ENCODE measurements around the gene SIRPA. TPM values are rescaled to one million over a fixed set of nuclear protein-coding genes. Genes with fewer than 3 reads are reported as not detected.

SIRPA gene
- total and polyA plus RNA-seq, 3 experiments from 2014 or later: 0.53 to 0.66 TPM; not detected in 1

GRCh38 chr20:1893721-1894470 is 1.3 kb upstream of the SIRPA start:
- no peaks in the 10 kb centered on the region for H3K9me3 ChIP-seq (ENCODE audit: low read length)
- H3K27ac Mint-ChIP-seq: no peak overlapping the region
- no peaks in the 10 kb centered on the region for H3K36me3 Mint-ChIP-seq
- H3K27ac ChIP-seq (ENCODE audit: low read depth, low read length): no peak overlapping the region
- peaks cover 13% of the 10 kb centered on the region for H3K27me3 ChIP-seq (ENCODE audit: insufficient read depth, low read length, poor library complexity, severe bottlenecking)
- H3K9me3 Mint-ChIP-seq: no peaks in the 10 kb centered on the region
- peaks cover 42 to 66% of the 10 kb centered on the region in 2 donors for H3K27me3 Mint-ChIP-seq
- ChIA-PET CTCF (no interaction called here), POLR2A (no interaction called here)
- H3K36me3 ChIP-seq (ENCODE audit: insufficient read depth, low read length): no peaks in the 10 kb centered on the region
- no peak overlapping the region for H3K4me3 ChIP-seq (ENCODE audit: low read length)
- H3K4me3 Mint-ChIP-seq: peak overlapping the region in 3 of 7 donors; percentile 11 to 45 (median 28)
- H3K4me1 Mint-ChIP-seq: peaks cover 0 to 9% (median 0%) of the 10 kb centered on the region in 3 donors
- H3K4me1 ChIP-seq (ENCODE audit: insufficient read depth, low read length): no peaks in the 10 kb centered on the region
- DNase-seq: no peak

- Mint-ChIP-seq H3K27ac (no peak overlapping the region), H3K4me1 (peaks cover 0 to 9% (median 0%) of the 10 kb centered on the region in 3 donors), H3K27me3 (peaks cover 44 to 71% of the 10 kb centered on the region in 2 donors), H3K4me3 (no peak overlapping the region), H3K9me3 (no peaks in the 10 kb centered on the region), H3K36me3 (no peaks in the 10 kb centered on the region)
- no peaks in the 10 kb centered on the region for H3K9me3 ChIP-seq (ENCODE audit: low read length)
- H3K4me1 ChIP-seq (ENCODE audit: insufficient read depth, low read length): no peaks in the 10 kb centered on the region
- POLR2A ChIA-PET: no interaction called here
- DNase-seq: no peak
- H3K36me3 ChIP-seq (ENCODE audit: insufficient read depth, low read length): no peaks in the 10 kb centered on the region
- peaks cover 13% of the 10 kb centered on the region for H3K27me3 ChIP-seq (ENCODE audit: insufficient read depth, low read length, poor library complexity, severe bottlenecking)
- CTCF ChIA-PET: no interaction called here
- H3K4me3 ChIP-seq (ENCODE audit: low read length): no peak overlapping the region
- no peak overlapping the region for H3K27ac ChIP-seq (ENCODE audit: low read depth, low read length)
These were observed 696 bp upstream of the SIRPA start for GRCh38 chr20:1894471-1894950.

GRCh38 chr20:1895674-1896483 is 672 bp downstream of the SIRPA start:
- H3K27me3 Mint-ChIP-seq: peaks cover 39 to 66% of the 10 kb centered on the region in 2 donors
- no peak for DNase-seq
- H3K9me3 ChIP-seq (ENCODE audit: low read length): no peaks in the 10 kb centered on the region
- POLR2A ChIA-PET: no interaction called here
- peaks cover 13% of the 10 kb centered on the region for H3K27me3 ChIP-seq (ENCODE audit: insufficient read depth, low read length, poor library complexity, severe bottlenecking)
- no peaks in the 10 kb centered on the region for H3K36me3 ChIP-seq (ENCODE audit: insufficient read depth, low read length)
- peak overlapping the region in 1 of 8 donors; percentile 31 for H3K27ac Mint-ChIP-seq
- H3K27ac ChIP-seq (ENCODE audit: low read depth, low read length): peak overlapping the region; percentile 43
- no peak overlapping the region for H3K4me3 ChIP-seq (ENCODE audit: low read length)
- no peaks in the 10 kb centered on the region for H3K9me3 Mint-ChIP-seq
- peaks cover 0 to 9% (median 0%) of the 10 kb centered on the region in 3 donors for H3K4me1 Mint-ChIP-seq
- CTCF ChIA-PET: interaction anchor here (0.7 kb wide), 1 partner anchor 823 kb away, joined by 3 read pairs; no protein-coding TSS in a partner anchor
- H3K4me3 Mint-ChIP-seq: peak overlapping the region in 6 of 7 donors; percentile 32 to 56 (median 51)
- H3K36me3 Mint-ChIP-seq: no peaks in the 10 kb centered on the region
- H3K4me1 ChIP-seq (ENCODE audit: insufficient read depth, low read length): no peaks in the 10 kb centered on the region

GRCh38 chr20:1896484-1897258 is 1.5 kb downstream of the SIRPA start:
- CTCF ChIA-PET: interaction anchor here (0.7 kb wide), 1 partner anchor 823 kb away, joined by 3 read pairs; no protein-coding TSS in a partner anchor
- Mint-ChIP-seq H3K9me3 (no peaks in the 10 kb centered on the region), H3K4me1 (peaks cover 0 to 9% (median 0%) of the 10 kb centered on the region in 3 donors), H3K27me3 (peaks cover 37 to 62% of the 10 kb centered on the region in 2 donors), H3K27ac (no peak overlapping the region), H3K4me3 (peak overlapping the region in 3 of 7 donors; percentile 32 to 52 (median 40)), H3K36me3 (no peaks in the 10 kb centered on the region)
- Histone ChIP-seq H3K27me3 (ENCODE audit: insufficient read depth, low read length, poor library complexity, severe bottlenecking) (peaks cover 13% of the 10 kb centered on the region), H3K36me3 (ENCODE audit: insufficient read depth, low read length) (no peaks in the 10 kb centered on the region), H3K4me1 (ENCODE audit: insufficient read depth, low read length) (no peaks in the 10 kb centered on the region), H3K27ac (ENCODE audit: low read depth, low read length) (no peak overlapping the region), H3K4me3 (ENCODE audit: low read length) (no peak overlapping the region), H3K9me3 (ENCODE audit: low read length) (no peaks in the 10 kb centered on the region)
- DNase-seq: no peak
- POLR2A ChIA-PET: no interaction called here

- Mint-ChIP-seq H3K9me3 (no peaks in the 10 kb centered on the region), H3K4me3 (no peak overlapping the region), H3K27me3 (peaks cover 34 to 62% of the 10 kb centered on the region in 2 donors), H3K27ac (no peak overlapping the region), H3K36me3 (no peaks in the 10 kb centered on the region), H3K4me1 (peaks cover 0 to 9% (median 0%) of the 10 kb centered on the region in 3 donors)
- CTCF ChIA-PET: no interaction called here
- no peaks in the 10 kb centered on the region for H3K36me3 ChIP-seq (ENCODE audit: insufficient read depth, low read length)
- no peaks in the 10 kb centered on the region for H3K4me1 ChIP-seq (ENCODE audit: insufficient read depth, low read length)
- peaks cover 13% of the 10 kb centered on the region for H3K27me3 ChIP-seq (ENCODE audit: insufficient read depth, low read length, poor library complexity, severe bottlenecking)
- H3K27ac ChIP-seq (ENCODE audit: low read depth, low read length): no peak overlapping the region
- DNase-seq: no peak
- no peak overlapping the region for H3K4me3 ChIP-seq (ENCODE audit: low read length)
- H3K9me3 ChIP-seq (ENCODE audit: low read length): no peaks in the 10 kb centered on the region
- POLR2A ChIA-PET: no interaction called here
These were observed 2.3 kb downstream of the SIRPA start for GRCh38 chr20:1897541-1897940.

- Mint-ChIP-seq H3K27ac (no peak overlapping the region), H3K27me3 (peaks cover 32 to 58% of the 10 kb centered on the region in 2 donors), H3K9me3 (no peaks in the 10 kb centered on the region), H3K4me1 (peaks cover 0 to 9% (median 0%) of the 10 kb centered on the region in 3 donors), H3K4me3 (peak overlapping the region in 1 of 7 donors; percentile 6), H3K36me3 (no peaks in the 10 kb centered on the region)
- CTCF ChIA-PET: no interaction called here
- Histone ChIP-seq H3K27me3 (ENCODE audit: insufficient read depth, low read length, poor library complexity, severe bottlenecking) (peaks cover 13% of the 10 kb centered on the region), H3K4me1 (ENCODE audit: insufficient read depth, low read length) (no peaks in the 10 kb centered on the region), H3K27ac (ENCODE audit: low read depth, low read length) (no peak overlapping the region), H3K36me3 (ENCODE audit: insufficient read depth, low read length) (no peaks in the 10 kb centered on the region), H3K4me3 (ENCODE audit: low read length) (no peak overlapping the region), H3K9me3 (ENCODE audit: low read length) (no peaks in the 10 kb centered on the region)
- POLR2A ChIA-PET: no interaction called here
- no peak for DNase-seq
These were observed 2.8 kb downstream of the SIRPA start for GRCh38 chr20:1897965-1898464.

- Histone ChIP-seq H3K9me3 (ENCODE audit: low read length) (no peaks in the 10 kb centered on the region), H3K4me3 (ENCODE audit: low read length) (no peak overlapping the region), H3K4me1 (ENCODE audit: insufficient read depth, low read length) (no peaks in the 10 kb centered on the region), H3K36me3 (ENCODE audit: insufficient read depth, low read length) (no peaks in the 10 kb centered on the region), H3K27me3 (ENCODE audit: insufficient read depth, low read length, poor library complexity, severe bottlenecking) (peaks cover 8% of the 10 kb centered on the region), H3K27ac (ENCODE audit: low read depth, low read length) (no peak overlapping the region)
- peaks cover 32 to 57% of the 10 kb centered on the region in 2 donors for H3K27me3 Mint-ChIP-seq
- H3K4me1 Mint-ChIP-seq: peaks cover 0 to 9% (median 0%) of the 10 kb centered on the region in 3 donors
- POLR2A ChIA-PET: interaction anchor here (0.5 kb wide), 1 partner anchor 132 kb away, joined by 4 read pairs; no protein-coding TSS in a partner anchor
- H3K36me3 Mint-ChIP-seq: no peaks in the 10 kb centered on the region
- DNase-seq: no peak
- CTCF ChIA-PET: no interaction called here
- H3K9me3 Mint-ChIP-seq: no peaks in the 10 kb centered on the region
- no peak overlapping the region for H3K27ac Mint-ChIP-seq
- no peak overlapping the region for H3K4me3 Mint-ChIP-seq
These were observed 3.5 kb downstream of the SIRPA start for GRCh38 chr20:1898482-1899240.
